ENCODE results near the gene ARMC7.

The ARMC7 gene

DNA sequence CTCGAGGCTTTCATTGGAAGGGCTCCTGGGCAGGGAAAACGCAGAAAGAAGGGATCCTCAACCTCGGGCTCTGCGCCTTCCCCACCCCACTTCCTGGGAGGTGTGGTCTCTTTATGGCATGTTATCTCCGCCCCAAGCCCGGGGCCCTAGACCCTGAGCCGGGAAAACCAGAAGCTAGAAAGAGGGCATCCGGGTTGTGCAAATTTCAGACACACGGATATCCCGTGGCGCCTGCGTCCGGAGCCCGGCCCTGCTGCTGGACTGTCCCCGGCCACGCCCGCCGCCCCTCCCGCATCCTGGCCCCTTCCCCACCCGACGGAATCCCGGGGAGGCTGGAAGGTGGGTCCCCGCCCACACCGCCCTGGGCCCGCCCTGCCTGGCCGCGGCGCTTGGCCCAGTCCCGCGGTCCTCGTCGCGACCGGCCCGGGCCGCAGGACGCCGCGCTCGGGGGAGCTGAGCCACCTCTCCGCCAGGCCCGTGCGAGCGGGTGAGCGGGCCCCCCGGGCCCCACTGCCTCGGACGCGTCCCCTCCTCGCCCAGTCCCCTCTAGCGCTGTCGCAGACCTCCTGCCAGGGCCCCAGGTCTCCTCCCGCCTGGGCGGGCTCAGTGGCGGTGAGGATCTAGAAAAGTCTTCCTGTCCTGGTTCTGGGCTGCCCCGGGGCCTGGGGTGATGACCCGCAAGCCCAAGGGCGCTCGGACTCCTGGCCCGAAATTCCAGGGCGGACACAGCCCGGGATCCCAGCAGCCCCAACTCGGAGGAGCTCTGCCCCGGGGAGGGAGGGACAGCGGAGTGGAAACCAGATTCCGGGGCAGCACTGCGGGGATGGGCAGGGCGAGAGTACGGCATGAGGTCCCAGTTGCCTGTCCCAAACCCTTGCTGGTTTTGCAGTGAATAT is 22.0 kb upstream of the ARMC7 start, which contains the start of gene SLC16A5:
TSS of gene SLC16A5 (plus strand) at position 397 of the 896 bp plus-strand sequence. CDS start 5,683 bp downstream, outside the sequence.
- H3K4me3 ChIP-seq (ENCODE audit: low read length) = peak within 1 kb of the TSS; percentile 72
- TF ChIP-seq, protein P1, sequence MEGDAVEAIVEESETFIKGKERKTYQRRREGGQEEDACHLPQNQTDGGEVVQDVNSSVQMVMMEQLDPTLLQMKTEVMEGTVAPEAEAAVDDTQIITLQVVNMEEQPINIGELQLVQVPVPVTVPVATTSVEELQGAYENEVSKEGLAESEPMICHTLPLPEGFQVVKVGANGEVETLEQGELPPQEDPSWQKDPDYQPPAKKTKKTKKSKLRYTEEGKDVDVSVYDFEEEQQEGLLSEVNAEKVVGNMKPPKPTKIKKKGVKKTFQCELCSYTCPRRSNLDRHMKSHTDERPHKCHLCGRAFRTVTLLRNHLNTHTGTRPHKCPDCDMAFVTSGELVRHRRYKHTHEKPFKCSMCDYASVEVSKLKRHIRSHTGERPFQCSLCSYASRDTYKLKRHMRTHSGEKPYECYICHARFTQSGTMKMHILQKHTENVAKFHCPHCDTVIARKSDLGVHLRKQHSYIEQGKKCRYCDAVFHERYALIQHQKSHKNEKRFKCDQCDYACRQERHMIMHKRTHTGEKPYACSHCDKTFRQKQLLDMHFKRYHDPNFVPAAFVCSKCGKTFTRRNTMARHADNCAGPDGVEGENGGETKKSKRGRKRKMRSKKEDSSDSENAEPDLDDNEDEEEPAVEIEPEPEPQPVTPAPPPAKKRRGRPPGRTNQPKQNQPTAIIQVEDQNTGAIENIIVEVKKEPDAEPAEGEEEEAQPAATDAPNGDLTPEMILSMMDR (conservative IDR thresholded peaks at IDR 0.05; ENCODE audit: low read length) = no peak
- peak; percentile 87 for DNase-seq (ENCODE audit: low read depth)

DNA sequence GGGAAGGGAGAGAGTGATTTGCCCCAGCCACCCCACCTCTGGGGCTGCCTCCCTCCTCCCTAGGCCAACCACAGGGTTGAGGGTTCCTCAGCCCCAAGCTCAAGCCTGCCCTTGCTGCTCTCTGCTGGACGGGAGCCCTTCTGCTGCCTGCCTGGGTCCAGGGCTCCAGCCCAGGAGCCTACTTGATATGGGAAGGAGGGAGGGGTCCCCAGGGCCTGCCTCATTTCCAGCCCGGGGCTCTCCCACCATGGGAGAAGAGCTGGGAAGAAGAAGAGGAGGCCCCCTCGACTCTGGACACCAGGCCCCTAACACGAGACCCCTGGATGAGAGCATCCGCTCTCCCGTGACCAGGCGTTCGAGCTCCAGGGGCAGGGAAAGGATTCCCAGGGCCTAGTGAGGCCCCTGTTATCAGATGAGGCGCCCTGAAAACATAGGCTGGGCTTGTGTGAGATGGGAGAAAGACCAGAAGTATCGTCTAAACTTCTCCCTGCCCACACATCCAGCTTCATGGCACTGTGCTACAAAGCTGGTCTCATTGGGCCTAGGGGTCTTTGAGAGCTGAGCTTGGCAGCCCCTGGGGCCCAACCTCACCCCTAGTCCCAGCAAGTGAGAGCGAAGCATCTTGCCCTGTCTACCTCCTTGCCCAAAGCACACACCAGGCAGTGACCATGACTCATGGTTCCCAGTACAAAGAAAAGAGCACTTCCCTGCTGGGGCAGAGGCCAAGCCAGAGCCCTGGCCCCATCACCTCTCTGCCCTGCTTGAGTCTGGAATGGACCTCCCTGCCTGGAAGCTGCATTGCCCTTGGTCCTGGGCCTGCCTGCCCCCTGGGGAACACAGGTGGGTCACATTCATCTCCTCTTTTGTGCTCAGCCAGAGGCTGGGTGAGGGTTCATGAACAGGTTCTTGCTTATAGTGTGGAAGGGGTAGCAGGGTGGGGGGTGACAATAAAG is 21.0 kb upstream of the ARMC7 start:
- peak overlapping the region; percentile 72 for H3K4me3 ChIP-seq (ENCODE audit: low read length)
- peak; percentile 44 for DNase-seq (ENCODE audit: low read depth)

DNA sequence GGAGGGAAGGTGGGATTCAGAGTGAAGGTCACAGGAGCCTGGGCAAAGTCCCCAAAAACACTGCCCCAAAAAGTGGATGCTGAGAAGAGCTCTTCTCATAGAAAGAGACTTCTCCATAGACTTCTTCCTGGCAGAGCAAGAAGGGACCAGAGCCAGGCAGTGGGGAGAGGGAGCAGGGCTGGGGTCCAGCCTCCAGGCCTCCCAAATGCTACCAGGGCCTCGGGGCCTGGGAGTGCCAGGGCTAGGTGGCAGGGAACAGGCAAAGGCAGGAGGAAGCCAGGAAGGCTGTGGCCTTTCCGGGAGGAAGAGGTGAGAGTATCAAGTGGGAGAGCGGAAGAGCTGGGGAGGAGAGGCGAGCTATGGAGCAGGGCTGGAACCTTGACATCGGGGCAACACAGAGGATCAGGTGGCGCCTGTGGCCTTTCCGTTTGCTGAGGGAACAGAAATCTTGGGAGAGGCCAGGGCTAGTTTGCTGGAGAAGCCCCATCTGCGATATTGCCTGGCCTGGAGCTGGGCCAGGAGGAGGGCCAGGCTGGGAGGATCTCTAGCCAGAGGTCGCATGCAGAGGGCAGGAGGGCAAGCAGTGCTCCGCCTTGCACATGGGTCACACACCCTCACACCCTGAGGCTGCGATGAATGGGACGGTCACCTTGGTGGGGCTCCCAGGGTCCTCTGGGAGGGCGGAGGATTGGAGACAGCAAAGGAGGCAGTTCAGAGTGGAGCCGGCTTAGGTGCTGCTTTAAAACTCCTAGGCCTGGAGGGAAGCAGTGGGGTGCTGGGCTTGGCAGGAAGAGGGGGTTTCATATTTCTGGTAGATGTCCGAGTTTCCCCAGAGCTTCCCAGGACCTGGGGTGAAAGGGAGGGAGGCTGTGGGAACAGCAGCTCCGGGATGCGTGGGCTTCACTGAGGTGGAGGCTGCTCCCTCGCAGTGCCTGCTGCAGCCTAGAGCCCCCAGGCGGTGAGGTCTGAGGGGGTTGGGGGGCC is 18.6 kb upstream of the ARMC7 start:
- peak overlapping the region; percentile 5; the same call in 1 of the 2 replicates for H3K4me3 ChIP-seq (ENCODE audit: low read length)
- DNase-seq (ENCODE audit: low read depth) = no peak
- TF ChIP-seq, protein P1 (conservative IDR thresholded peaks at IDR 0.05; ENCODE audit: low read length) = no peak

More for the DNA sequence above, 21.0 kb upstream of the ARMC7 start:
- TF ChIP-seq, protein P1 (conservative IDR thresholded peaks at IDR 0.05; ENCODE audit: low read length) = peak; percentile 18

DNA sequence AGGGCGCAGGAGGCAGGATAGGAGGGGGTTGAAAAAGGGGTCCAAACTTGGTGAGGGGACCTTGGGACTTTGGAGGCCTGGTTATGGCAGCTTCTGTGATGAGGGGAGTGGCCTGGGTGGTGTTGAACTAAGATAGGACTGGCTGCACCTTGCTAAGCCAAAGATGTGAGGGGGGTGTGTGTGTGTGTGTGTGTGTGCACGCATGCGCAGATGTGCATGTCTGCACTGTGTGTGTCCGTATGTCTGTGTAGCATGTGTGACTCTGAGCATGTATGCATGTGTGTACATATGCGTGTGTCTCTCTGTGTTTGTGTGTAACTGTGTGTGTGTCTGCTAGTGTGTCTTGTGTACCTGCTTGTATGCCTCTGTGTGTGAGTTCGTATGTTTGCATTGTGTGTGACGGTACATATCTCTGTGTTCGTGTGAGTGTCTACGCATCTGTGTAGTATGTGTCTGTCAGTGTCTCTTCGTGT is 17.9 kb upstream of the ARMC7 start:
- no peak for DNase-seq (ENCODE audit: low read depth)
- TF ChIP-seq, protein P1 (conservative IDR thresholded peaks at IDR 0.05; ENCODE audit: low read length) = no peak
- H3K4me3 ChIP-seq (ENCODE audit: low read length) = no peak overlapping the region

DNA sequence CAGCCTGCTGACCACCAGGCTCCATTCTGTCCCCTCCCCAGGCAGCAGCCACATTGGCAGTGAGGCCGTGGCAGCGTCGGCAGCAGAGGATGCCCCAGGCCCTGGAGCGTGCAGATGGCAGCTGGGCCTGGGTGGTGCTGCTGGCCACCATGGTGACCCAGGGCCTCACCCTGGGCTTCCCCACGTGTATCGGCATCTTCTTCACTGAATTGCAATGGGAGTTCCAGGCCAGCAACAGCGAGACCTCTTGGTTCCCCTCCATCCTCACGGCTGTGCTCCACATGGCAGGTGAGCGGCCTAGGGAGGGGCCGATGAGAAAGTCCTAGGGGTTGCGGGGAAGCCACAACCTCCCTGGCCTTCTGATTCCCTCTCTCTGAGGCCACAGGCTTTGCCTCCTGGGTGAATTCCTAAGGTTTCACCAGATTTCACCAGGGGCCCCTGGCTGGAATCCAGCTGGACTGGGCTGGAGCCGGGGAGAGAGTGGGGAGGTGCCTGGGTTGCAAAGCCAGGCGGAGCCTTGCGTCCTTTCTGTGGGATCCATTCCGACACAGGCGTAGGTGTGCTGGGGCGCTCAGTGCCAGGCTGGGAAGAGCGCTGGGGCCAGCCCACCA is 16.1 kb upstream of the ARMC7 start:
- no peak for DNase-seq (ENCODE audit: low read depth)
- TF ChIP-seq, protein P1 (conservative IDR thresholded peaks at IDR 0.05; ENCODE audit: low read length) = no peak
- no peak overlapping the region for H3K4me3 ChIP-seq (ENCODE audit: low read length)
